Astrocyte (in vitro differentiated cells and primary cell): ENCODE measurements around the gene WNT7B. TPM values are rescaled to one million over a fixed set of nuclear protein-coding genes. Genes with fewer than 3 reads are reported as not detected.

Source experiments
- DNase-seq: peaks from one replicate; pipeline ENCODE4 v3.0.0-alpha.2; 2010; ENCODE audit warnings: low read depth
- FAIRE-seq: peaks from 2 replicates; lab custom pipeline; 2011; peaks lifted over from hg19 to GRCh38; lab: Jason Lieb, UNC
- H2AFZ ChIP-seq: 2 replicates; pipeline ENCODE4 v1.6.0; 2012; ENCODE audit warnings: low read depth, low read length, inconsistent platforms
- H3K27ac ChIP-seq: 2 replicates; pipeline ENCODE4 v1.5.1; 2011; ENCODE audit warnings: low read depth, low read length, inconsistent platforms
- H3K27me3 ChIP-seq: 2 replicates; pipeline ENCODE4 v1.6.0; 2011; ENCODE audit warnings: low read length, inconsistent platforms; ENCODE audit not compliant: insufficient read depth
- H3K36me3 ChIP-seq: 2 replicates; pipeline ENCODE4 v1.5.1; 2011; ENCODE audit warnings: low read length, inconsistent platforms; ENCODE audit not compliant: insufficient read depth
- H3K4me1 ChIP-seq: 2 replicates; pipeline ENCODE4 v1.5.1; 2011; ENCODE audit warnings: low read length, inconsistent platforms; ENCODE audit not compliant: insufficient read depth
- H3K4me2 ChIP-seq: 2 replicates; pipeline ENCODE4 v1.6.0; 2012; ENCODE audit warnings: low read length, inconsistent platforms
- H3K4me3 ChIP-seq: 2 replicates; pipeline ENCODE4 v1.5.1; 2011; ENCODE audit warnings: low read depth, mild to moderate bottlenecking, low read length, inconsistent platforms; ENCODE audit not compliant: insufficient read depth
- H3K79me2 ChIP-seq: 2 replicates; pipeline ENCODE4 v1.6.0; 2012; ENCODE audit warnings: mild to moderate bottlenecking, low read length, inconsistent platforms; ENCODE audit not compliant: insufficient read depth
- H3K9ac ChIP-seq: 2 replicates; pipeline ENCODE4 v1.6.0; 2012; ENCODE audit warnings: mild to moderate bottlenecking, low read length, inconsistent platforms
- H3K9me3 ChIP-seq: 2 replicates; pipeline ENCODE4 v1.5.1; 2012; ENCODE audit warnings: low read depth, mild to moderate bottlenecking, low read length, inconsistent platforms; ENCODE audit not compliant: insufficient read depth
- H4K20me1 ChIP-seq: 2 replicates; pipeline ENCODE4 v1.6.0; 2012; ENCODE audit warnings: low read length, inconsistent platforms; ENCODE audit not compliant: insufficient read depth
- H3K27ac Mint-ChIP-seq: one replicate; pipeline ENCODE4 v1.8.0; 2021; ENCODE audit warnings: mild to moderate bottlenecking, mixed read lengths; ENCODE audit not compliant: unreplicated experiment
- H3K27me3 Mint-ChIP-seq: one replicate; pipeline ENCODE4 v1.8.0; 2021; ENCODE audit warnings: low read depth, mixed read lengths; ENCODE audit not compliant: unreplicated experiment
- H3K36me3 Mint-ChIP-seq: one replicate; pipeline ENCODE4 v1.8.0; 2021; ENCODE audit warnings: low read depth, mixed read lengths; ENCODE audit not compliant: unreplicated experiment
- H3K4me1 Mint-ChIP-seq: one replicate; pipeline ENCODE4 v1.8.0; 2021; ENCODE audit warnings: low read depth, mixed read lengths; ENCODE audit not compliant: unreplicated experiment
- H3K4me3 Mint-ChIP-seq: one replicate; pipeline ENCODE4 v1.8.0; 2021; ENCODE audit warnings: mild to moderate bottlenecking, moderate library complexity, mixed read lengths; ENCODE audit not compliant: unreplicated experiment
- H3K9me3 Mint-ChIP-seq: one replicate; pipeline ENCODE4 v1.8.0; 2021; ENCODE audit warnings: mild to moderate bottlenecking, mixed read lengths; ENCODE audit not compliant: unreplicated experiment
- CTCF ChIP-seq: IDR thresholded peaks from 2 replicates; pipeline ENCODE4 v1.5.1; 2011; ENCODE audit warnings: low read depth, mild to moderate bottlenecking, inconsistent platforms, low read length, moderate library complexity; ENCODE audit not compliant: insufficient read depth
- EZH2 ChIP-seq: IDR thresholded peaks from 2 replicates; pipeline ENCODE4 v1.6.1; 2012; ENCODE audit warnings: mild to moderate bottlenecking, low read length, inconsistent platforms; ENCODE audit not compliant: insufficient read depth
- total RNA-seq: library from RNA; stranded (reverse); gene quantifications from 2 replicates; pipeline ENCODE4 v1.2.1, GENCODE V29; 2021

Gene WNT7B
- total RNA-seq, 1 donor from 2014 or later: 1.7 TPM

GRCh38 chr22:46025225-46025972, 48.4 kb upstream of the WNT7B start:
- Mint-ChIP-seq H3K4me1 (peaks cover 1% of the 10 kb centered on the region), H3K27me3 (peaks cover 49% of the 10 kb centered on the region), H3K36me3 (no peaks in the 10 kb centered on the region), H3K9me3 (no peaks in the 10 kb centered on the region), H3K27ac (peak overlapping the region; percentile 10), H3K4me3 (no peak overlapping the region)
- Histone ChIP-seq H3K4me1 (peaks cover 25% of the 10 kb centered on the region), H3K27ac (no peak overlapping the region), H4K20me1 (no peaks in the 10 kb centered on the region), H3K4me2 (no peak overlapping the region), H3K27me3 (no peaks in the 10 kb centered on the region), H2AFZ (no peak overlapping the region), H3K4me3 (no peak overlapping the region), H3K79me2 (no peaks in the 10 kb centered on the region), H3K9ac (no peak overlapping the region), H3K9me3 (no peaks in the 10 kb centered on the region), H3K36me3 (no peaks in the 10 kb centered on the region)
- FAIRE-seq (no peak), DNase-seq (no peak)
- TF ChIP-seq EZH2 (no peak), CTCF (no peak)

GRCh38 chr22:46024136-46024840, 47.3 kb upstream of the WNT7B start:
- no peaks in the 10 kb centered on the region for H3K79me2 ChIP-seq
- no peak overlapping the region for H3K27ac Mint-ChIP-seq
- peaks cover 25% of the 10 kb centered on the region for H3K4me1 ChIP-seq
- peaks cover 1% of the 10 kb centered on the region for H3K4me1 Mint-ChIP-seq
- no peak for DNase-seq
- no peaks in the 10 kb centered on the region for H3K36me3 ChIP-seq
- peak overlapping the region; percentile 83 for H3K27ac ChIP-seq
- no peaks in the 10 kb centered on the region for H3K27me3 ChIP-seq
- no peak for FAIRE-seq
- H3K4me2 ChIP-seq: peak overlapping the region; percentile 24
- peak overlapping the region; percentile 66 for H3K9ac ChIP-seq
- H4K20me1 ChIP-seq: no peaks in the 10 kb centered on the region
- H3K36me3 Mint-ChIP-seq: peaks cover under 1% of the 10 kb centered on the region
- peaks cover 49% of the 10 kb centered on the region for H3K27me3 Mint-ChIP-seq
- H3K4me3 Mint-ChIP-seq: no peak overlapping the region
- H3K4me3 ChIP-seq: no peak overlapping the region
- H2AFZ ChIP-seq: no peak overlapping the region
- TF ChIP-seq EZH2 (no peak), CTCF (no peak)
- no peaks in the 10 kb centered on the region for H3K9me3 Mint-ChIP-seq
- H3K9me3 ChIP-seq: no peaks in the 10 kb centered on the region

GRCh38 chr22:46023558-46023981, 46.6 kb upstream of the WNT7B start:
- peak overlapping the region; percentile 24 for H3K4me2 ChIP-seq
- no peak overlapping the region for H3K4me3 Mint-ChIP-seq
- no peaks in the 10 kb centered on the region for H3K79me2 ChIP-seq
- FAIRE-seq: no peak
- no peaks in the 10 kb centered on the region for H4K20me1 ChIP-seq
- peaks cover 1% of the 10 kb centered on the region for H3K36me3 Mint-ChIP-seq
- no peaks in the 10 kb centered on the region for H3K27me3 ChIP-seq
- no peak overlapping the region for H3K27ac Mint-ChIP-seq
- peak; percentile 98 for DNase-seq
- no peaks in the 10 kb centered on the region for H3K9me3 ChIP-seq
- peak overlapping the region; percentile 66 for H3K9ac ChIP-seq
- H3K4me1 Mint-ChIP-seq: peaks cover 1% of the 10 kb centered on the region
- H3K4me1 ChIP-seq: peaks cover 25% of the 10 kb centered on the region
- no peak overlapping the region for H3K4me3 ChIP-seq
- no peaks in the 10 kb centered on the region for H3K36me3 ChIP-seq
- H3K9me3 Mint-ChIP-seq: no peaks in the 10 kb centered on the region
- H3K27me3 Mint-ChIP-seq: peaks cover 49% of the 10 kb centered on the region
- TF ChIP-seq CTCF: no peak
- TF ChIP-seq EZH2: no peak
- peak overlapping the region; percentile 66 for H2AFZ ChIP-seq
- H3K27ac ChIP-seq: peak overlapping the region; percentile 83
